Measurements from ENCODE around the gene ATP5F1E.
A peak's percentile ranks its signal among the peaks of the same experiment; 100 is the strongest.

Gene ATP5F1E

GRCh38 chr20:59023616-59024015, 8.5 kb downstream of the ATP5F1E start:
- no peak for DNase-seq
- Mint-ChIP-seq H3K36me3 (ENCODE audit: low read depth) (peaks cover 48% of the 10 kb centered on the region), H3K27me3 (ENCODE audit: low read depth, poor library complexity) (peaks cover 3% of the 10 kb centered on the region), H3K4me3 (no peak overlapping the region), H3K9me3 (no peaks in the 10 kb centered on the region), H3K27ac (no peak overlapping the region), H3K4me1 (peaks cover 43% of the 10 kb centered on the region)
- TF ChIP-seq CTCF (IDR thresholded peaks at IDR 0.05) = no peak

GRCh38 chr20:59022754-59023153, 9.4 kb downstream of the ATP5F1E start:
- no peak for DNase-seq
- Mint-ChIP-seq H3K4me3 (no peak overlapping the region), H3K4me1 (peaks cover 36% of the 10 kb centered on the region), H3K36me3 (ENCODE audit: low read depth) (peaks cover 48% of the 10 kb centered on the region), H3K27me3 (ENCODE audit: low read depth, poor library complexity) (peaks cover 3% of the 10 kb centered on the region), H3K27ac (peak overlapping the region; percentile 69), H3K9me3 (no peaks in the 10 kb centered on the region)
- no peak for TF ChIP-seq CTCF (IDR thresholded peaks at IDR 0.05)

GRCh38 chr20:59020938-59021551, 11.1 kb downstream of the ATP5F1E start:
- TF ChIP-seq CTCF (IDR thresholded peaks at IDR 0.05) = no peak
- peaks cover 12% of the 10 kb centered on the region for H3K27me3 Mint-ChIP-seq (ENCODE audit: low read depth, poor library complexity)
- H3K9me3 Mint-ChIP-seq = no peaks in the 10 kb centered on the region
- H3K4me1 Mint-ChIP-seq = peaks cover 39% of the 10 kb centered on the region
- peaks cover 36% of the 10 kb centered on the region for H3K36me3 Mint-ChIP-seq (ENCODE audit: low read depth)
- no peak overlapping the region for H3K4me3 Mint-ChIP-seq
- no peak for DNase-seq
- peak overlapping the region; percentile 88 for H3K27ac Mint-ChIP-seq

GRCh38 chr20:59019217-59019616, 12.9 kb downstream of the ATP5F1E start, which contains the start of gene TUBB1:
TUBB1 (plus strand) TSS chr20:59019429; CDS start chr20:59019523, 94 bp downstream.
- no peaks in the 10 kb centered on the region for H3K9me3 Mint-ChIP-seq
- no peak within 1 kb of the TSS for H3K4me3 Mint-ChIP-seq
- H3K27me3 Mint-ChIP-seq (ENCODE audit: low read depth, poor library complexity) = peaks cover 12% of the 10 kb centered on the region
- DNase-seq = no peak
- no peak for TF ChIP-seq CTCF (IDR thresholded peaks at IDR 0.05)
- H3K27ac Mint-ChIP-seq = peak within 1 kb of the TSS; percentile 81
- H3K36me3 Mint-ChIP-seq (ENCODE audit: low read depth) = peaks cover 21% of the 10 kb centered on the region
- peaks cover 41% of the 10 kb centered on the region for H3K4me1 Mint-ChIP-seq

GRCh38 chr20:59018817-59019216, 13.3 kb downstream of the ATP5F1E start:
- Mint-ChIP-seq H3K27me3 (ENCODE audit: low read depth, poor library complexity) (peaks cover 12% of the 10 kb centered on the region), H3K27ac (no peak overlapping the region), H3K4me1 (peaks cover 43% of the 10 kb centered on the region), H3K9me3 (no peaks in the 10 kb centered on the region), H3K4me3 (no peak overlapping the region), H3K36me3 (ENCODE audit: low read depth) (peaks cover 17% of the 10 kb centered on the region)
- TF ChIP-seq CTCF (IDR thresholded peaks at IDR 0.05) = no peak
- DNase-seq = no peak
